ENCODE measurements around the gene DUSP1. TPM values are rescaled to one million over a fixed set of nuclear protein-coding genes. Genes with fewer than 3 reads are reported as not detected.

DUSP1 gene
- total and polyA plus RNA-seq, 2 of the 13 experiments (the other 11 are each of a cell fraction or from before 2014, with no cell fraction given) = 27.1 to 55.5 TPM

DNA sequence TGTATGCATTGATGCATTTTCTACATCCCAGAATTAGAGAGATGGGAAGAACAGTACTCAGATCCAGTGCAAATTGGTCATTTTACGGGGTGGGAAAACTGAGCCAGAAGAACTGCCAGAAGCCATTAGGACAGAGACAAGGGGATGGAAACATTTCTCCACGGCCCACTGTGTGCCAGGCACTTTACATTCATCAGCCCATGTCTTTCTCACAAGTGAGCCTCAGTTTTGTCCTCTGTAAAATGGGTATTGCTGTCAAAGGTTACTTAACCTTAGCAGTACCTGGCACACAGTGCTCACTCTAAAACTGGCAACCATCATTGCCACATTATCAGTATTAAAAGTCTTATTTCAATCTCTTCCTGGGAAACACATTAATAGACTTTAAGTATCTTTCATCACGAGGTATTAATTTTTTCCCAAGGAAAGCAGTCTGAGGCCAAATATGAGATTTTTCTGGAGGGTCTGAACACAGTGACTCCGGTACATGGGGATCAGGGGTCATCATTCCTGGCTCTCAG, 5.2 kb downstream of the DUSP1 start (continued):
- TF ChIP-seq, protein P1, sequence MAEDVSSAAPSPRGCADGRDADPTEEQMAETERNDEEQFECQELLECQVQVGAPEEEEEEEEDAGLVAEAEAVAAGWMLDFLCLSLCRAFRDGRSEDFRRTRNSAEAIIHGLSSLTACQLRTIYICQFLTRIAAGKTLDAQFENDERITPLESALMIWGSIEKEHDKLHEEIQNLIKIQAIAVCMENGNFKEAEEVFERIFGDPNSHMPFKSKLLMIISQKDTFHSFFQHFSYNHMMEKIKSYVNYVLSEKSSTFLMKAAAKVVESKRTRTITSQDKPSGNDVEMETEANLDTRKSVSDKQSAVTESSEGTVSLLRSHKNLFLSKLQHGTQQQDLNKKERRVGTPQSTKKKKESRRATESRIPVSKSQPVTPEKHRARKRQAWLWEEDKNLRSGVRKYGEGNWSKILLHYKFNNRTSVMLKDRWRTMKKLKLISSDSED (CRISPR knock-in tag; IDR thresholded peaks at IDR 0.05) = no peak
- TF ChIP-seq FOXP1 (IDR thresholded peaks at IDR 0.05) = no peak
- TF ChIP-seq FOXP1 (CRISPR knock-in tag; IDR thresholded peaks at IDR 0.05) = no peak
- TF ChIP-seq HNRNPH1 (optimal IDR thresholded peaks at IDR 0.05; ENCODE audit: low read depth, low read length) = no peak
- peak; percentile 13; the same call in 1 of the 2 replicates for TF ChIP-seq ZMYM2 (CRISPR knock-in tag; IDR thresholded peaks at IDR 0.05)
- TF ChIP-seq, protein P2, sequence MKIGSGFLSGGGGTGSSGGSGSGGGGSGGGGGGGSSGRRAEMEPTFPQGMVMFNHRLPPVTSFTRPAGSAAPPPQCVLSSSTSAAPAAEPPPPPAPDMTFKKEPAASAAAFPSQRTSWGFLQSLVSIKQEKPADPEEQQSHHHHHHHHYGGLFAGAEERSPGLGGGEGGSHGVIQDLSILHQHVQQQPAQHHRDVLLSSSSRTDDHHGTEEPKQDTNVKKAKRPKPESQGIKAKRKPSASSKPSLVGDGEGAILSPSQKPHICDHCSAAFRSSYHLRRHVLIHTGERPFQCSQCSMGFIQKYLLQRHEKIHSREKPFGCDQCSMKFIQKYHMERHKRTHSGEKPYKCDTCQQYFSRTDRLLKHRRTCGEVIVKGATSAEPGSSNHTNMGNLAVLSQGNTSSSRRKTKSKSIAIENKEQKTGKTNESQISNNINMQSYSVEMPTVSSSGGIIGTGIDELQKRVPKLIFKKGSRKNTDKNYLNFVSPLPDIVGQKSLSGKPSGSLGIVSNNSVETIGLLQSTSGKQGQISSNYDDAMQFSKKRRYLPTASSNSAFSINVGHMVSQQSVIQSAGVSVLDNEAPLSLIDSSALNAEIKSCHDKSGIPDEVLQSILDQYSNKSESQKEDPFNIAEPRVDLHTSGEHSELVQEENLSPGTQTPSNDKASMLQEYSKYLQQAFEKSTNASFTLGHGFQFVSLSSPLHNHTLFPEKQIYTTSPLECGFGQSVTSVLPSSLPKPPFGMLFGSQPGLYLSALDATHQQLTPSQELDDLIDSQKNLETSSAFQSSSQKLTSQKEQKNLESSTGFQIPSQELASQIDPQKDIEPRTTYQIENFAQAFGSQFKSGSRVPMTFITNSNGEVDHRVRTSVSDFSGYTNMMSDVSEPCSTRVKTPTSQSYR (CRISPR knock-in tag; IDR thresholded peaks at IDR 0.05; ENCODE audit: borderline replicate concordance) = no peak
- no peak for TF ChIP-seq PTBP1 (IDR thresholded peaks at IDR 0.05; ENCODE audit: low read depth, low read length, poor library complexity, severe bottlenecking)
- TF ChIP-seq ZNF589 (CRISPR knock-in tag; conservative IDR thresholded peaks at IDR 0.05) = no peak
- TF ChIP-seq NFKBIZ (CRISPR knock-in tag; IDR thresholded peaks at IDR 0.05) = no peak
- TF ChIP-seq ZNF34 (CRISPR knock-in tag; IDR thresholded peaks at IDR 0.05; ENCODE audit: borderline replicate concordance) = no peak
- no peak for TF ChIP-seq ZBTB7B (CRISPR knock-in tag; IDR thresholded peaks at IDR 0.05)
- 0 out of 2 replicates have a peak, but pooled peaks have one; percentile 0 for TF ChIP-seq HNF4A (CRISPR knock-in tag; IDR thresholded peaks at IDR 0.05)
- no peak for TF ChIP-seq SRSF1 (optimal IDR thresholded peaks at IDR 0.05; ENCODE audit: low read depth, low read length)
- TF ChIP-seq ZNF75D (CRISPR knock-in tag; IDR thresholded peaks at IDR 0.05; ENCODE audit: borderline replicate concordance) = no peak
- TF ChIP-seq HNRNPL (IDR thresholded peaks at IDR 0.05; ENCODE audit: low read depth, low read length) = no peak
- peak; percentile 94 for TF ChIP-seq POLR2AphosphoS2 (IDR thresholded peaks at IDR 0.05; ENCODE audit: low read depth, low read length)
- no peak for TF ChIP-seq HHEX (CRISPR knock-in tag; IDR thresholded peaks at IDR 0.05)
- TF ChIP-seq RCOR2 (CRISPR knock-in tag; IDR thresholded peaks at IDR 0.05) = peak; percentile 80
- no peak for TF ChIP-seq CCDC6 (CRISPR knock-in tag; IDR thresholded peaks at IDR 0.05)
- no peak for TF ChIP-seq ZNF431 (CRISPR knock-in tag; IDR thresholded peaks at IDR 0.05; ENCODE audit: borderline replicate concordance, low read depth)
- TF ChIP-seq, protein P3, sequence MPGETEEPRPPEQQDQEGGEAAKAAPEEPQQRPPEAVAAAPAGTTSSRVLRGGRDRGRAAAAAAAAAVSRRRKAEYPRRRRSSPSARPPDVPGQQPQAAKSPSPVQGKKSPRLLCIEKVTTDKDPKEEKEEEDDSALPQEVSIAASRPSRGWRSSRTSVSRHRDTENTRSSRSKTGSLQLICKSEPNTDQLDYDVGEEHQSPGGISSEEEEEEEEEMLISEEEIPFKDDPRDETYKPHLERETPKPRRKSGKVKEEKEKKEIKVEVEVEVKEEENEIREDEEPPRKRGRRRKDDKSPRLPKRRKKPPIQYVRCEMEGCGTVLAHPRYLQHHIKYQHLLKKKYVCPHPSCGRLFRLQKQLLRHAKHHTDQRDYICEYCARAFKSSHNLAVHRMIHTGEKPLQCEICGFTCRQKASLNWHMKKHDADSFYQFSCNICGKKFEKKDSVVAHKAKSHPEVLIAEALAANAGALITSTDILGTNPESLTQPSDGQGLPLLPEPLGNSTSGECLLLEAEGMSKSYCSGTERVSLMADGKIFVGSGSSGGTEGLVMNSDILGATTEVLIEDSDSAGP (CRISPR knock-in tag; IDR thresholded peaks at IDR 0.05; ENCODE audit: borderline replicate concordance) = peak; percentile 29; the same call in 1 of the 2 replicates
- TF ChIP-seq CAMTA2 (CRISPR knock-in tag; IDR thresholded peaks at IDR 0.05; ENCODE audit: borderline replicate concordance) = no peak
- TF ChIP-seq ZNF879 (CRISPR knock-in tag; IDR thresholded peaks at IDR 0.05) = no peak
- TF ChIP-seq HDAC1 (CRISPR knock-in tag; IDR thresholded peaks at IDR 0.05) = no peak; the same call in 1 of the 2 replicates
- peak; percentile 48 for TF ChIP-seq ASH2L (IDR thresholded peaks at IDR 0.05; ENCODE audit: insufficient read length, low read depth, low read length)
- TF ChIP-seq SIX1 (CRISPR knock-in tag; IDR thresholded peaks at IDR 0.05; ENCODE audit: borderline replicate concordance) = no peak
- TF ChIP-seq ZNF891 (CRISPR knock-in tag; IDR thresholded peaks at IDR 0.05) = no peak
